A673 (cell line): ENCODE measurements around the gene ILKAP. TPM values are rescaled to one million over a fixed set of nuclear protein-coding genes. Genes with fewer than 3 reads are reported as not detected.

Experiments used
- BruUV-seq: library from RNA; stranded (reverse); fragments of 400-500 nt; replicated peaks from 2 replicates; lab custom pipeline; 2021; lab: Mats Ljungman, UMichigan
- CTCF ChIA-PET: fragments of 300-600 bp; sonication (Branson Sonifier 250); formaldehyde crosslinking; loops from one replicate; lab custom pipeline; 2022; ENCODE audit warnings: antibody characterized with exemption; lab: Charles Lee
- POLR2A ChIA-PET: fragments of 300-600 bp; sonication (Branson Sonifier 250); formaldehyde crosslinking; loops from one replicate; lab custom pipeline; 2022; ENCODE audit warnings: antibody characterized with exemption; ENCODE audit not compliant: low non-redundant PET; lab: Charles Lee
- DNase-seq: peaks from one replicate; pipeline ENCODE4 v3.0.0-alpha.2; 2015; ENCODE audit warnings: low spot score
- H3K27ac ChIP-seq: fragments of 200-600 bp; sonication (generic); 2 replicates; pipeline ENCODE4 v1.5.1; 2016; ENCODE audit warnings: mixed run types, low read depth, mild to moderate bottlenecking, mixed read lengths, antibody characterized with exemption, low read length; ENCODE audit not compliant: poor library complexity, severe bottlenecking
- H3K27me3 ChIP-seq: fragments of 200-600 bp; sonication (generic); replicated peaks from 2 replicates; pipeline ENCODE4 v1.6.1; 2017; ENCODE audit warnings: mixed run types, low read depth, mild to moderate bottlenecking, mixed read lengths, antibody characterized with exemption, low read length; ENCODE audit not compliant: insufficient read depth, poor library complexity
- H3K36me3 ChIP-seq: fragments of 200-600 bp; sonication (generic); 2 replicates; pipeline ENCODE4 v1.6.1; 2016; ENCODE audit warnings: mixed run types, mild to moderate bottlenecking, mixed read lengths, antibody characterized with exemption, low read length; ENCODE audit not compliant: insufficient read depth, poor library complexity, severe bottlenecking
- H3K4me1 ChIP-seq: fragments of 200-600 bp; sonication (generic); 2 replicates; pipeline ENCODE4 v1.6.1; 2017; ENCODE audit warnings: mixed run types, mild to moderate bottlenecking, mixed read lengths, antibody characterized with exemption, low read length; ENCODE audit not compliant: insufficient read depth, poor library complexity, severe bottlenecking
- H3K4me3 ChIP-seq: fragments of 200-600 bp; sonication (generic); 2 replicates; pipeline ENCODE4 v1.5.1; 2016; ENCODE audit warnings: low read depth, mixed run types, mild to moderate bottlenecking, mixed read lengths, low read length; ENCODE audit not compliant: poor library complexity, severe bottlenecking
- H3K9me3 ChIP-seq: fragments of 200-600 bp; sonication (generic); 2 replicates; pipeline ENCODE4 v1.6.1; 2016; ENCODE audit warnings: mixed run types, low read depth, mild to moderate bottlenecking, mixed read lengths, antibody characterized with exemption, low read length; ENCODE audit not compliant: poor library complexity, severe bottlenecking
- EZH2 ChIP-seq: fragments of 200-600 bp; sonication (generic); IDR thresholded peaks from 2 replicates; pipeline ENCODE4 v1.6.1; 2017; ENCODE audit warnings: borderline replicate concordance, low read depth, mild to moderate bottlenecking, mixed read lengths, antibody characterized with exemption, low read length; ENCODE audit not compliant: poor library complexity, severe bottlenecking
- intact Hi-C: fragments of 100-400 bp; cut with micrococcal nuclease; formaldehyde crosslinking; loops from one replicate; pipeline ENCODE4 v1.10.0; 2022; ENCODE audit not compliant: unreplicated experiment
- total RNA-seq: library from RNA; stranded (reverse); gene quantifications from 2 replicates; pipeline ENCODE4 v1.2.3, GENCODE V29; 2021
- TF ChIP-seq, protein P1 (sequence below): fragments of 300-800, 200-600 bp; sonication (generic); conservative IDR thresholded peaks from 2 replicates; pipeline ENCODE4 v1.5.1; 2017; ENCODE audit warnings: low read depth, mild to moderate bottlenecking, antibody characterized with exemption, low read length, moderate library complexity, mixed read lengths

Gene ILKAP
- total RNA-seq, 1 experiment from 2014 or later: 71.6 TPM

DNA sequence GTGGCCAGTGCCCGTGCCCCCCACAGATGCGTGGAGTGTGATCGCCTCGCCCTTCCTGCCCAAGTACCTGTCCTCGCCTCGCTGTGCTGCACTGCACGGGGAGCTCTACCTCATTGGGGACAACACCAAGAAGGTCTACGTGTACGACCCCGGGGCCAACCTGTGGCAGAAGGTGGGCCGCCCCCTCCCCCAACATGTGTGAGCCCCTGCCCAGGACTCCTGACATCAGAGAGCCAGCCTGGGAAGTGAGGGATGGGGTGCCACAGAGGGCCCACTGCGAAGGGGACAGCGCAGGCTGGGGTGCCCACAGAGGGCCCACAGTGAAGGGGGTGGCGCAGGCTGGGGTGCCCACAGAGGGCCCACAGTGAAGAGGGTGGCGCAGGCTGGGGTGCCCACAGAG lies 54.5 kb downstream of the ILKAP start:
- CTCF ChIA-PET: no interaction called here
- no peak overlapping the region for H3K4me3 ChIP-seq
- TF ChIP-seq EZH2: no peak
- TF ChIP-seq, protein P1, sequence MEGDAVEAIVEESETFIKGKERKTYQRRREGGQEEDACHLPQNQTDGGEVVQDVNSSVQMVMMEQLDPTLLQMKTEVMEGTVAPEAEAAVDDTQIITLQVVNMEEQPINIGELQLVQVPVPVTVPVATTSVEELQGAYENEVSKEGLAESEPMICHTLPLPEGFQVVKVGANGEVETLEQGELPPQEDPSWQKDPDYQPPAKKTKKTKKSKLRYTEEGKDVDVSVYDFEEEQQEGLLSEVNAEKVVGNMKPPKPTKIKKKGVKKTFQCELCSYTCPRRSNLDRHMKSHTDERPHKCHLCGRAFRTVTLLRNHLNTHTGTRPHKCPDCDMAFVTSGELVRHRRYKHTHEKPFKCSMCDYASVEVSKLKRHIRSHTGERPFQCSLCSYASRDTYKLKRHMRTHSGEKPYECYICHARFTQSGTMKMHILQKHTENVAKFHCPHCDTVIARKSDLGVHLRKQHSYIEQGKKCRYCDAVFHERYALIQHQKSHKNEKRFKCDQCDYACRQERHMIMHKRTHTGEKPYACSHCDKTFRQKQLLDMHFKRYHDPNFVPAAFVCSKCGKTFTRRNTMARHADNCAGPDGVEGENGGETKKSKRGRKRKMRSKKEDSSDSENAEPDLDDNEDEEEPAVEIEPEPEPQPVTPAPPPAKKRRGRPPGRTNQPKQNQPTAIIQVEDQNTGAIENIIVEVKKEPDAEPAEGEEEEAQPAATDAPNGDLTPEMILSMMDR: no peak

DNA sequence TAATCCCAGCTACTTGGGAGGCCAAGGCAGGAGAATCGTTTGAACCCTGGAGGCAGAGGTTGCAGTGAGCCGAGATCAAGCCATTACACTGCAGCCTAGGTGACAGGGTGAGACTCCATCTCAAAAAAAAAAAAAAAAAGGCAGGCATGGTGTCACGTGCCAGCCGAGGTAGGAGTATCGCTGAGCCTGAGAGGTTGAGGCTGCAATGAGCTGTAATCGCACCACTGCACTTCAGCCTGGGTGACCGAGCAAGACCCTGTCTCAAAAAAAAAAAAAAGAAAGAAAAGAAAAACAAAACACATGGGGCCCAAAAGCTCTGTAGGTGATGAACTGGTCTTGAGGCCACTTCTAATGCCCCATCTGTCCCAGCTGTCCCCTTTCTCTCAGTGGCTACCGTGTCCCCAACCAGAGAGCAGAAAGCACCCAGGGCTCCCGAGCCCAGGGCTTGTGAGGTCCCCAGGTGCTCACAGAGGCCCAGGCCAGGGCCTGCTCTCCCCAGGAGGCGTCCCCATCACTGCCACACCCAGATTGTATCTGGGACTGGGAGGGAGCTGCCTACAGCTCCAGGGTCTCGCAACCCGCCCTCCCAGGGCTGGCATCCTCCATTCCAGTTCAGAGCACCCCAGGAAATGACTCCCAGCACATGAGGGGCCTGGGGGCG lies 56.5 kb downstream of the ILKAP start:
- Histone ChIP-seq H3K36me3 (no peaks in the 10 kb centered on the region), H3K4me3 (no peak overlapping the region), H3K27ac (no peak overlapping the region), H3K27me3 (no peaks in the 10 kb centered on the region), H3K4me1 (no peaks in the 10 kb centered on the region), H3K9me3 (no peaks in the 10 kb centered on the region)
- BruUV-seq: no TSS peak
- no peak for DNase-seq
- ChIA-PET CTCF (no interaction called here), POLR2A (no interaction called here)
- TF ChIP-seq, protein P1: no peak
- TF ChIP-seq EZH2: no peak
- intact Hi-C loops: no loop called here

More for the DNA sequence above, 54.5 kb downstream of the ILKAP start:
- POLR2A ChIA-PET: no interaction called here
- Histone ChIP-seq H3K4me1 (no peaks in the 10 kb centered on the region), H3K9me3 (no peaks in the 10 kb centered on the region), H3K36me3 (no peaks in the 10 kb centered on the region), H3K27me3 (no peaks in the 10 kb centered on the region), H3K27ac (no peak overlapping the region)
- no TSS peak for BruUV-seq
- DNase-seq: no peak
- intact Hi-C loops: no loop called here

DNA sequence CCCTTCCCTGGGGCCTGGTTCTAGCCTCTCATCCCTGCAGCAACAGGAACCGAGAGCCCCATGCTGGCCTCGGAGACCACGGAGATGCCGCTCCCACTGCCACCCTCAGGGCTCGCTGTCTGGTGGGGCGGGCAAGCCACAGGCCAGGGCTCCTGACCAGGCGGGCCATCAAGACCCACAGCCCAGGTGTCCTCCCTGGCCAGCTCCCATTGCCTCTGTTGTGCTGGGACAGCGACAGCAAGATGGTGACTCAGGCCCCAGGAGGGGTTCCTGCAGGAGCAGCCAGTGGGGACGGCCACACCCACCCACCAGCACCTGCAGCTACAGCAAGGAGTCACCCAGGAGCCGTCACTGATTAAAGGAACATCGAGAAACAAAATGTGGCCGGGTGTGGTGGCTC lies 57.6 kb downstream of the ILKAP start:
- Histone ChIP-seq H3K36me3 (no peaks in the 10 kb centered on the region), H3K4me3 (no peak overlapping the region), H3K27me3 (no peaks in the 10 kb centered on the region), H3K9me3 (no peaks in the 10 kb centered on the region), H3K27ac (no peak overlapping the region), H3K4me1 (no peaks in the 10 kb centered on the region)
- DNase-seq: no peak
- POLR2A ChIA-PET: interaction anchor here (0.6 kb wide), 1 partner anchor 283 kb away, joined by 3 read pairs; no protein-coding TSS in a partner anchor
- CTCF ChIA-PET: interaction anchor here (0.6 kb wide), 1 partner anchor 74 kb away, joined by 3 read pairs; no protein-coding TSS in a partner anchor
- intact Hi-C loops: no loop called here
- TF ChIP-seq, protein P1: no peak
- TF ChIP-seq EZH2: no peak
- no TSS peak for BruUV-seq
